Neural progenitor cell (in vitro differentiated cells): Measurements from ENCODE around the gene TRIM36.

Source experiments
- EZH2 ChIP-seq: fragments of 200-600 bp; sonication (generic); IDR thresholded peaks from 2 replicates; pipeline ENCODE4 v1.6.1; 2017; ENCODE audit warnings: antibody characterized with exemption, mild to moderate bottlenecking, moderate library complexity
- EZH2phosphoT487 ChIP-seq: fragments of 200-600 bp; sonication (generic); IDR thresholded peaks from 2 replicates; pipeline ENCODE4 v1.6.1; 2017; ENCODE audit warnings: antibody characterized with exemption
- TF ChIP-seq, protein P1 (sequence below): fragments of 200-600 bp; sonication (generic); IDR thresholded peaks from 2 replicates; pipeline ENCODE4 v1.5.1; 2017; ENCODE audit warnings: antibody characterized with exemption, mild to moderate bottlenecking

DNA sequence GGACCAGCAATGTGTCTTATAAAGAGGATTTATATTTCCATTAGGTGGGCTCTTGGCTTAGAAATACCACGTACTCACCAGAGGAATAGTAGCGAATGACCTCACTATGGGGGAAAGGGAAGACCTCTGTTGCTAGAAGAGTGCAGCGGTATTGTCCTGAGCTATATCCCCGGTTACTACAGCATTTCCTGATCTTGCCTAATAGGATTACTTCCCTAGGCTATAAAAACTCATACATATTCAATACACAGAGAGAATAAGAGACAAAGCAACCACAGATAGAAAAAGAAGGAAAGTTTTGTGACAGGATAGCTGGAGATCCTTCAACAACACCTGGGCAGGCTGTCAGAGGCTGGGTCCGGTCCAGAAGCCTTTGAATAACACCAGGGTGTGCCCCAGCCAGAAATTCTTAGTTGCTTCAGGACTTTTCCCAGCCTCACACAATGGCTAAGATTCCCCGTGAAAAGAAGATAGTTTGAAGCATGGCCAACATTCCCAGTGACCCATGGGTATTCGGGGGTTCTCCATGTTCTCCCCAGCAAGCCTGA, 85.4 kb downstream of the TRIM36 start:
- TF ChIP-seq, protein P1, sequence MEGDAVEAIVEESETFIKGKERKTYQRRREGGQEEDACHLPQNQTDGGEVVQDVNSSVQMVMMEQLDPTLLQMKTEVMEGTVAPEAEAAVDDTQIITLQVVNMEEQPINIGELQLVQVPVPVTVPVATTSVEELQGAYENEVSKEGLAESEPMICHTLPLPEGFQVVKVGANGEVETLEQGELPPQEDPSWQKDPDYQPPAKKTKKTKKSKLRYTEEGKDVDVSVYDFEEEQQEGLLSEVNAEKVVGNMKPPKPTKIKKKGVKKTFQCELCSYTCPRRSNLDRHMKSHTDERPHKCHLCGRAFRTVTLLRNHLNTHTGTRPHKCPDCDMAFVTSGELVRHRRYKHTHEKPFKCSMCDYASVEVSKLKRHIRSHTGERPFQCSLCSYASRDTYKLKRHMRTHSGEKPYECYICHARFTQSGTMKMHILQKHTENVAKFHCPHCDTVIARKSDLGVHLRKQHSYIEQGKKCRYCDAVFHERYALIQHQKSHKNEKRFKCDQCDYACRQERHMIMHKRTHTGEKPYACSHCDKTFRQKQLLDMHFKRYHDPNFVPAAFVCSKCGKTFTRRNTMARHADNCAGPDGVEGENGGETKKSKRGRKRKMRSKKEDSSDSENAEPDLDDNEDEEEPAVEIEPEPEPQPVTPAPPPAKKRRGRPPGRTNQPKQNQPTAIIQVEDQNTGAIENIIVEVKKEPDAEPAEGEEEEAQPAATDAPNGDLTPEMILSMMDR = no peak
- no peak for TF ChIP-seq EZH2
- TF ChIP-seq EZH2phosphoT487 = no peak
